Subcutaneous abdominal adipose tissue (tissue), 5 donors: ENCODE data around the gene LRRC27.
"Not testable (repeated sequence)": the region's sequence is repeated elsewhere in the genome, so short reads cannot be mapped to it uniquely, and the experiment has no call there.

Source experiments
- H3K27ac ChIP-seq: one replicate; pipeline ENCODE4 v1.7.0; 2013; ENCODE audit warnings: low read depth, mild to moderate bottlenecking, inconsistent platforms, low read length, moderate library complexity
- H3K27me3 ChIP-seq, 5 donors: one replicate each; pipeline ENCODE4 v1.7.0; 2013; ENCODE audit warnings: low read length in 5 of 5, inconsistent platforms in 1 of 5; ENCODE audit not compliant: control insufficient read depth in 5 of 5, insufficient read depth in 4 of 5
- H3K36me3 ChIP-seq, 5 donors: one replicate each; pipeline ENCODE4 v1.7.0; 2013; ENCODE audit warnings: low read length in 5 of 5; ENCODE audit not compliant: control insufficient read depth in 5 of 5, insufficient read depth in 5 of 5
- H3K4me1 ChIP-seq, 5 donors: one replicate each; pipeline ENCODE4 v1.7.0; 2013; ENCODE audit warnings: low read length in 5 of 5, mild to moderate bottlenecking in 3 of 5, moderate library complexity in 1 of 5; ENCODE audit not compliant: control insufficient read depth in 5 of 5, insufficient read depth in 5 of 5
- H3K4me3 ChIP-seq, 5 donors: one replicate each; pipeline ENCODE4 v1.7.0; 2013; ENCODE audit warnings: low read length in 5 of 5, low read depth in 1 of 5
- H3K9ac ChIP-seq, 5 donors: one replicate each; pipeline ENCODE4 v1.7.0; 2013; ENCODE audit warnings: low read length in 5 of 5, mild to moderate bottlenecking in 4 of 5, moderate library complexity in 3 of 5
- H3K9me3 ChIP-seq, 5 donors: one replicate each; pipeline ENCODE4 v1.7.0; 2013; ENCODE audit warnings: low read length in 5 of 5; ENCODE audit not compliant: control insufficient read depth in 5 of 5
- donor health status: healthy.
- donor health status: healthy.
- donor health status: healthy.
- donor health status: healthy.
- donor health status: healthy.

Gene LRRC27

DNA sequence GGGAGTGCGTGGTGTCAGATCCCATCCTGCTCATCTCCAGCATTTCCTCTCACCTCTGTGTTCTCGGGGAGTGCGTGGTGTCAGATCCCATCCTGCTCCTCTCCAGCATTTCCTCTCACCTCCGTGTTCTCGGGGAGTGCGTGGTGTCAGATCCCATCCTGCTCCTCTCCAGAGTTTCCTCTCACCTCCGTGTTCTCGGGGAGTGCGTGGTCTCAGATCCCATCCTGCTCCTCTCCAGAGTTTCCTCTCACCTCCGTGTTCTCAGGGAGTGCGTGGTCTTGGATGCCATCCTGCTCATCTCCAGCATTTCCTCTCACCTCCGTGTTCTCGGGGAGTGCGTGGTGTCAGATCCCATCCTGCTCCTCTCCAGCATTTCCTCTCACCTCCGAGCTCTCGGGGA lies 47.0 kb downstream of the LRRC27 start:
- not testable (repeated sequence) for H3K27ac ChIP-seq, H3K9me3 ChIP-seq, H3K9ac ChIP-seq, H3K27me3 ChIP-seq, H3K36me3 ChIP-seq, H3K4me3 ChIP-seq
- peaks cover 0 to 16% (median 3%) of the 10 kb centered on the region in 5 donors for H3K4me1 ChIP-seq

DNA sequence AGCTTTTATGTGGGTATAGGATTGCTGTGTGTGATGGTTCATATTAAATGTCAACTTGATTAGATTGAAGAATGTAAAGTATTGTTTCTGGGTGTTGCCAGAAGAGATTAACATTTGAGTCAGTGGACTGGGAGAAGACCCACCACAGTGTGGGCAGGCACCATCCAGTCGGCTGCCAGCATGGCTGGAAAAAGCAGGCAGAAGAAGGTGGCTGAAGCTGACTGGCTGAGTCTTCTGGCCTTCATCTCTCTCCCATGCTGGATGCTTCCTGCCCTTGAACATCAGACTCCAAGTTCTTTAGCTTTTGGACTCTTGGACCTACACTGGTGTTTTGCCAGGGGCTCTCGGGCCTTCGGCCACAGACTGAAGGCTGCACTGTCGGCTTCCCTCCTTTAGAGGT lies 49.0 kb downstream of the LRRC27 start:
- not testable (repeated sequence) for H3K27me3 ChIP-seq, H3K9me3 ChIP-seq, H3K9ac ChIP-seq, H3K4me3 ChIP-seq, H3K27ac ChIP-seq, H3K36me3 ChIP-seq
- peaks cover 0 to 24% (median 0%) of the 10 kb centered on the region in 5 donors for H3K4me1 ChIP-seq

DNA sequence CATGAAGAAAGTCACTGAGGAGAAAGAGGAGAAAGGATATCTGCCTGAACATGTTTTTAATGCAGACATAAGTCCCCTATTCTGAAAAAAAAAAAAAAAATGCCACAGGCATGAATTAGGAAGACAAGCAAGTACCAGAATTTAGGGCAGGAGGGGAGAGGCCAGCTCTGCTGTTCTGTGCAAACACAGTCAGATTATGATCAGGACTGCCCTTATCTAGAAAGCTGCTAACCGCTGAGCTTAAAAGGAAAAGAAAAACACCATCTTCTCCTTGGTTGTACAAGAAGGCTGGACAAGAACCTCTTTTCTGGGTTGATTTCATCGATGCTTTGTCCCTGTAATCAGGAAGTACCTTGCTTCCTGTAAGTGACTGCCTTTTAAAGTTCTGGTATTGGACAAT lies 49.7 kb downstream of the LRRC27 start:
- H3K27ac ChIP-seq = no peak overlapping the region
- H3K9me3 ChIP-seq = peaks cover 0 to 5% (median 0%) of the 10 kb centered on the region in 5 donors
- no peaks in the 10 kb centered on the region for H3K36me3 ChIP-seq
- H3K27me3 ChIP-seq = no peaks in the 10 kb centered on the region
- H3K4me3 ChIP-seq = no peak overlapping the region
- no peak overlapping the region for H3K9ac ChIP-seq
- H3K4me1 ChIP-seq = peaks cover 0 to 28% (median 0%) of the 10 kb centered on the region in 5 donors

DNA sequence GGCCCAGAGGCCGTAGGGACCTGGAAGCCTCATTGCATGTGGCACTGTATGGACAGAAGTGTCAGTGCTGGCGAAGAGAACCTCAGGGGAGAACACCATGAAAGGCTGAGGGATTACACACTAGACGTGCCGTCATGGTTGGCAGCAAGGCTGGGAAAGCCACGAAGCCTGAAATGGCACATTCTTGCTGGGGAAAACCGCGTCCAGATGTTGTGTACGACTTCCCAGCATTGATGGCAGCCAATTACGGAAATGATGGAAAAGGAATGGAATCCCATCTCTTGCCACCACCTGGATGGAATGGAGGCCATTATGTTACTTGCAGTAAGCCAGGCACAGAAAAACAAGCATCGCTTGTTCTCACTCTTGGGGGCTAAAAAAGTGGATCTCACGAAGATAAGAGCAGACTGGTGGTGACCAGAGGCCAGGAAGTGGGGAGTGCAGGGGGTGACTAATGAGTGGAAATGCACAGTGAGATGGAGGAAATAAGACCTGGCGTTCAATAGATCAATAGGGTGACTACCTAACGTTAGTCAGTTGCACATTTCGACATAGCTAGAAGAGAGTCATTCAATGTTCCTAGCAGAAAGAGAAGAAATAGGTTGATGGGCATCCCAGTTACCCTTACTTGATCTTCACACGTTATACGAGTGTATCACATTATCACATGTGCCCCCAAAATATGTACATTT lies 50.4 kb downstream of the LRRC27 start:
- H3K4me1 ChIP-seq = peaks cover 0 to 31% (median 0%) of the 10 kb centered on the region in 5 donors
- H3K4me3 ChIP-seq = no peak overlapping the region
- H3K27ac ChIP-seq = no peak overlapping the region
- H3K9ac ChIP-seq = no peak overlapping the region
- no peaks in the 10 kb centered on the region for H3K36me3 ChIP-seq
- peaks cover 0 to 5% (median 0%) of the 10 kb centered on the region in 5 donors for H3K9me3 ChIP-seq
- H3K27me3 ChIP-seq = no peaks in the 10 kb centered on the region

DNA sequence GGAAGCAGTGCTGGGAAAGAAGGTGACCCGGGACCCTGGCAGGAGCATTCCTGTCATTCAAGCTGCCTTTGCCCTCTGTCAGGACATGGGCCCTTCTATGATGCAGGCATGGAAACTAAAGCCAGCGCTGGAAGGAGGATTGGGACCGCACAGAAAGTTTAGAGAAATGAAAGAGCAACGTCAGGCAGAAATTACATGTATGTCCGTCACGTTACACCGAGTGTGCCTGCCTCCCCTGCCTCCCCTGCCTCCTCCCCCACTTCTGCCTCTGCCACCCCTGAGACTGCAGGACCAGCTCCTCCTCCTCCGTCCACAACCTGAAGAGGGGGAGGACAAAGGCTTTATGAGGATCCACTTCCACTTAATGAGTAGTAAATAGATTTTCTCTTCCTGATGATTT lies 51.1 kb downstream of the LRRC27 start:
- Histone ChIP-seq H3K27ac (no peak overlapping the region), H3K9me3 (peaks cover 0 to 5% (median 0%) of the 10 kb centered on the region in 5 donors), H3K9ac (no peak overlapping the region), H3K4me1 (peaks cover 3 to 37% (median 4%) of the 10 kb centered on the region in 5 donors), H3K36me3 (no peaks in the 10 kb centered on the region), H3K4me3 (no peak overlapping the region), H3K27me3 (no peaks in the 10 kb centered on the region)

DNA sequence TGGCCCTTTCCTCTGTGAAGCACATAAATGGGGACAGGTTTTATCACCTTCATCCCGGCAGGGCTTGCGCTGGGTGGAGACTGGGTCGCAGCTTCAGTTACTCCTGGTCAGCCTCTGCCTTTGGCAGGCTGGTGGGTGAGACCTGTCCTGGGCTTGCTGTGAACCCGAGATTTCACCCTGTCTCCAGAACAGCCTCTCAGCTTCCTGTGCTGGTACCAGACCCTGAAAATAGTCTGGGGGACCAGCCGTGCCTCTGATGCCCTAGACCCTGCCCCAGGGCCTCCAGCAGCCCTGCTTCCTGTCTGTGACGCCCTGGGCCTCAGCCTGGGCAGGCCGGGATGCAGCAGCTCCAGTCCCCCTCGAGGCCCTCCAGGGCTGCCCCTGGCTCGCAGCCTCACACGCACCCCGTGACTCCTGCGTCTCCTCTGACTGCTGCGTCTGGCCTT lies 51.8 kb downstream of the LRRC27 start:
- no peak overlapping the region for H3K27ac ChIP-seq
- peaks cover 0 to 5% (median 0%) of the 10 kb centered on the region in 5 donors for H3K9me3 ChIP-seq
- H3K36me3 ChIP-seq = no peaks in the 10 kb centered on the region
- no peaks in the 10 kb centered on the region for H3K27me3 ChIP-seq
- H3K4me3 ChIP-seq = no peak overlapping the region
- H3K4me1 ChIP-seq = peaks cover 4 to 37% (median 5%) of the 10 kb centered on the region in 5 donors
- no peak overlapping the region for H3K9ac ChIP-seq

DNA sequence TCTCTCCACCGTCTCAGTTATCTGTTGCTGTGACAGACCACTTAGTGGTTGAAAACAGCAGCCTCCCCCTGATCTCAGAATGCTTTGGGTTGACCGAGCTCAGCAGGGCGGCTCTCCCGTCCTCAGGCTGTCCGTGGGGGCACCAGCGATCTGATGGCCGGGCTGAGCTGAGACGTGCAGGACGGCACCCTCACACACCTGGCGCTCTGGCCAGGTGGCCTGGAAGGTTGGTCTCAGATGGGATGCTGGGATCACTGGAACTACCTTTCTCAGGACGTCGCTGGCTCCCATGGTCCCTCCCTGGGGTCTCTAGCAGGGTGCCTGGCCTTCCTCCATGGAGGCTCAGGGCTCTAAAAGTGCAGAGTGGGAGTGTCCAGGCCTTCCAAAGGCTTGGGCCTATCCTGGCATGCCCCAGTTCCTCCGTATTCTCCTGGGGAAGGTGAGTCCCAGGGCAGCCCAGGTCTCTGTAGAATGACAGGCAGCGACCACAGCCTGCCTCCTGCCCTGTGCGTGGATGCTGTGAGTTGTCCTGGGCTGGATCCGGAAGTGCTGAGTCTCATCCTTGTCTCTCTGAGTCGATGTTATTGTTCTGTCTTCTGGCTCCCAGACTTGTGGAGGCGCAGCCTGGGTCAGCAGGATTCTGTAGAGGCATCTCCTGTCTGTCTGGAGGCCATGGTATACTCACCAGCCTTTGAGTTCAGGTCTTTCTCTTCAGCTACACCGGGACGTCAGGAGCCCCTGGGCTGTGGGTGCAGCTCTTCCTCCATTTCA lies 52.8 kb downstream of the LRRC27 start:
- Histone ChIP-seq H3K27me3 (no peaks in the 10 kb centered on the region), H3K9me3 (peaks cover 0 to 5% (median 0%) of the 10 kb centered on the region in 5 donors), H3K9ac (no peak overlapping the region), H3K36me3 (no peaks in the 10 kb centered on the region), H3K27ac (no peak overlapping the region), H3K4me1 (peaks cover 4 to 48% (median 15%) of the 10 kb centered on the region in 5 donors), H3K4me3 (no peak overlapping the region)

DNA sequence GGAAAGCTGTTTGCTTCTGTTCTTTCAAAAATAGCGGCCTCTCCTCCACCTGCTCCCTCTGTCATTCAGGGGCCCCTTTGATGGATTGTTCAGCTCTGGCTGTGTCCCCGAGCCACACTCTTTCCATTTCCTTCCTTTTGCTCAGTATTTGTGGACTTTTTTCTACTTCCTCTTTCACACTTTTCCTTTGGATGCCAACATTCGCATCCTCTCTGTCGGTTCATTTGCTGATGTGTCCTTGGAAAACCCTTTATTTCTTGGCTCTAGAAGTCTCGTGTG lies 53.3 kb downstream of the LRRC27 start:
- H3K4me3 ChIP-seq = no peak overlapping the region
- no peaks in the 10 kb centered on the region for H3K36me3 ChIP-seq
- peaks cover 4 to 50% (median 20%) of the 10 kb centered on the region in 5 donors for H3K4me1 ChIP-seq
- H3K27me3 ChIP-seq = no peaks in the 10 kb centered on the region
- H3K27ac ChIP-seq = no peak overlapping the region
- H3K9ac ChIP-seq = no peak overlapping the region
- peaks cover 0 to 5% (median 0%) of the 10 kb centered on the region in 5 donors for H3K9me3 ChIP-seq

DNA sequence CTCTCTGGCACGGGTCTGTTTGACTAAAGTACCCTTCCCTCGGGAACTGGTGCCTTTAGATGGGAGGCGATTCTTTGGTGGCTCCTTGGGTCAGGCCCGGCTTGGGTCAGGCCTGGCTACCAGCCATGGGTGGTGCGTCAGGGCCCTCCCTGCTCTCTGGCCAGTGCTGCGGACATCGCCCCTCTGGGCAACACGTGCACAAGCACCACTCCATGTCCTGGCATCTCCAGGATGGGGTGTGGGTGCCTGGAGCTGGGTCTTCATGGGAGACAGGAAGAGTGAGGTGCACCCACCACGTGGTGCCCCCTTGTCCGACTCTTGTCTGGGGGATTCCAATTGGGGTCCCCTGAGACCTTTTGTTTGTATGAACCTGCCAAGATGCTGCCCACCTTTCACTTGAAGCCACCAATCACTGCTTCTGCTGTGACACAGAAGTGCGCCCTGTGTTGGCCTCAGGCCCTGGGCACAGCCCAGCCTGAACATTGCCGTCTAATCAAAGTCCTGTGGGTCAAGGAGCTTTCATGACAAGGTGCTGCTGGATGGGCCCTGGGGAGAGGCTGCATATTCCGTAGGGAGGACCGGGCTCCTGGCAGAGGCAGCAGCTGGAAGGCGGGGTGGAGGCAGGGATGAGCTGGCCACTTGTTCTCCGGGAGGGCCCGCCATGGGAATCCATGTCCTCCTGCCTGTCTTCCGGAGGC lies 53.9 kb downstream of the LRRC27 start:
- Histone ChIP-seq H3K36me3 (no peaks in the 10 kb centered on the region), H3K27me3 (no peaks in the 10 kb centered on the region), H3K27ac (no peak overlapping the region), H3K4me3 (no peak overlapping the region), H3K4me1 (peaks cover 4 to 50% (median 23%) of the 10 kb centered on the region in 5 donors), H3K9ac (no peak overlapping the region), H3K9me3 (peaks cover 0 to 5% (median 0%) of the 10 kb centered on the region in 5 donors)

DNA sequence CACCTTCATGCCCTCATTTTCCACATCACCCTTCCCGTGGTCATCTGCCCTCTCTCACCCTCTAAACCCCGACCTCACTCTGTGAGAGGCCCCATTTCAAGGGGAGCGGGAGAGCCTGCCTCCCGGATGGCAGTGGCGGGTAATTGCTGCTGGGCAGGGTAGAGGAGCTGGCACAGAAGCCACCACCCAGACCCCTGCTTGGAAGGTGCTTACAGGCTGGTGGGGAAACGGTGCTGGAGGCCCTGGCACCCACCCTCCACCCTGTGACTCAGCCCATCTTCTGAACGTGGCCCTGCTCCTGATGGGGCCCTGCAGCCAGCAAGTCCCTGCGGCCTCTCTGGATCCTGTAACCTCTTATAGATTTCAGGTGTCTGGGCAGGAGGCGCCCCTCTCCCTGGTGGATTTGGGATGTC lies 54.4 kb downstream of the LRRC27 start:
- H3K9ac ChIP-seq = no peak overlapping the region
- no peaks in the 10 kb centered on the region for H3K27me3 ChIP-seq
- peaks cover 0 to 5% (median 0%) of the 10 kb centered on the region in 5 donors for H3K9me3 ChIP-seq
- H3K4me3 ChIP-seq = no peak overlapping the region
- no peaks in the 10 kb centered on the region for H3K36me3 ChIP-seq
- H3K4me1 ChIP-seq = peaks cover 4 to 50% (median 23%) of the 10 kb centered on the region in 5 donors
- no peak overlapping the region for H3K27ac ChIP-seq
